GM12878 (cell line): ENCODE results near the gene AGPAT2.

ENCODE experiments used
- CEBPB ChIP-seq, 2 experiments: fragments of 150-350 bp in 1 of 2; IDR thresholded peaks; 2 replicates each; pipeline ENCODE4 v1.6.1; 2012 to 2014; ENCODE audit warnings: low read depth in 2 of 2, low read length in 2 of 2, borderline replicate concordance in 1 of 2, inconsistent platforms in 1 of 2
- GABPA ChIP-seq: IDR thresholded peaks from 2 replicates; pipeline ENCODE4 v1.6.1; 2014; ENCODE audit warnings: antibody characterized with exemption, low read depth, mild to moderate bottlenecking, inconsistent platforms
- POLR2A ChIP-seq: IDR thresholded peaks from 2 replicates; pipeline ENCODE4 v1.6.1; 2011; ENCODE audit warnings: low read depth, mild to moderate bottlenecking, low read length
- POLR2AphosphoS5 ChIP-seq: IDR thresholded peaks from 2 replicates; pipeline ENCODE4 v1.6.1; 2011; ENCODE audit warnings: mild to moderate bottlenecking, low read length, inconsistent platforms
- RAD21 ChIP-seq: IDR thresholded peaks from 2 replicates; pipeline ENCODE4 v1.6.1; 2011; ENCODE audit warnings: mild to moderate bottlenecking, low read depth, low read length, moderate library complexity; ENCODE audit not compliant: insufficient read depth
- RBBP5 ChIP-seq: fragments of 200-600 bp; sonication (generic); conservative IDR thresholded peaks from 2 replicates; pipeline ENCODE4 v1.6.1; 2016
- SIX5 ChIP-seq: IDR thresholded peaks from 2 replicates; pipeline ENCODE4 v1.6.1; 2011; ENCODE audit warnings: mild to moderate bottlenecking, low read depth, low read length, moderate library complexity; ENCODE audit not compliant: severe bottlenecking
- SP1 ChIP-seq: IDR thresholded peaks from one replicate; pipeline ENCODE4 v1.6.1; 2011; ENCODE audit warnings: low read depth, low read length
- TF ChIP-seq, protein P1 (sequence below): IDR thresholded peaks from 2 replicates; pipeline ENCODE4 v1.6.1; 2011; ENCODE audit warnings: borderline replicate concordance, low read depth, mild to moderate bottlenecking, moderate library complexity, mixed read lengths, low read length; ENCODE audit not compliant: insufficient read depth; ENCODE audit errors: extremely low read length
- TF ChIP-seq, protein P2 (sequence below), 3 experiments: IDR thresholded peaks in 2 of 3; conservative IDR thresholded peaks in 1 of 3; 2 replicates each; pipeline ENCODE4 v1.5.1; 2011; ENCODE audit warnings: low read depth in 3 of 3, low read length in 3 of 3, mild to moderate bottlenecking in 3 of 3, control low read depth in 2 of 3, moderate library complexity in 2 of 3, inconsistent platforms in 1 of 3, mixed read lengths in 1 of 3; ENCODE audit not compliant: control insufficient read depth in 2 of 3, insufficient read depth in 1 of 3; ENCODE audit errors: extremely low read depth in 1 of 3
- TF ChIP-seq, protein P3 (sequence below): IDR thresholded peaks from 2 replicates; pipeline ENCODE4 v1.6.1; 2011; ENCODE audit warnings: low read depth, low read length, improper control_type of control experiment, borderline replicate concordance

DNA sequence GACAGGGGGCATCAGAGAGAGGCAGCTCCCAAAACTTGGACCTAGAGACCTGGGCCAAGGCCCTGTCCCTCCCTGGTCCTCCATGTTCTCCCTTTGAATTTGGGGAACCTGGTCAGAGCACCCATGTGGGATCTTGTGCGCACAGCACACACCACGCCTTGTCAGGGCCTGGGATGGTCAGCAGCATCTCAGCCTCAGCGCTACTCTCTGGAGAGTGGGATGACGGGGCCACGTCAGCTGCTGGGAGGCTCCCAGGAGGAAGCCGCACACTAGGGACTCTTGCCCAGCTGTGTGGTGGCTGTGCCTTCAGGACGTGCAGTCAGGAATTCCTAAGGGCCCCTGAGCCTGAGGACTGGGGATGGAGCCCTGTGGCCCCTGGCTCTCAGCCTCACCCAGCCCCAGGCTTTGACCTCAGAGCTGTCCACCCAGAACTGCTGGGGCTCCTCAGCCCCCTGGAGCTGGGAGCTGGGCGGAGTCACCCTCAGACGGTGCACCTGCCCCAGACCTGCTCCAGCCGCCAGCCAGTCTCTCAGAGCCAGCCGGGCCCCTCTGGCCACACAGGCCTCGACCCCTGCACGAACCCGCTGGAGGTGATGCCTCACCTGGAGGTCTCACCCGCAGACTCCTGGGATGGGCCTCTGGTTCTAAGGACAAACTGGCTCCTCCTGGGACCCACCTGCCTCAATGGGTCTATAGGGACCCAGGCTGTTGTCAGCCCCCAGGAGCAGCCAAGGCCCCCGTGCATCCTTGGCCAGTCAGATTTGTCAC is 62.9 kb downstream of the AGPAT2 start:
- TF ChIP-seq, protein P1, sequence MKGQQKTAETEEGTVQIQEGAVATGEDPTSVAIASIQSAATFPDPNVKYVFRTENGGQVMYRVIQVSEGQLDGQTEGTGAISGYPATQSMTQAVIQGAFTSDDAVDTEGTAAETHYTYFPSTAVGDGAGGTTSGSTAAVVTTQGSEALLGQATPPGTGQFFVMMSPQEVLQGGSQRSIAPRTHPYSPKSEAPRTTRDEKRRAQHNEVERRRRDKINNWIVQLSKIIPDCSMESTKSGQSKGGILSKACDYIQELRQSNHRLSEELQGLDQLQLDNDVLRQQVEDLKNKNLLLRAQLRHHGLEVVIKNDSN, result no peak
- TF ChIP-seq SIX5, result no peak
- TF ChIP-seq, protein P2, sequence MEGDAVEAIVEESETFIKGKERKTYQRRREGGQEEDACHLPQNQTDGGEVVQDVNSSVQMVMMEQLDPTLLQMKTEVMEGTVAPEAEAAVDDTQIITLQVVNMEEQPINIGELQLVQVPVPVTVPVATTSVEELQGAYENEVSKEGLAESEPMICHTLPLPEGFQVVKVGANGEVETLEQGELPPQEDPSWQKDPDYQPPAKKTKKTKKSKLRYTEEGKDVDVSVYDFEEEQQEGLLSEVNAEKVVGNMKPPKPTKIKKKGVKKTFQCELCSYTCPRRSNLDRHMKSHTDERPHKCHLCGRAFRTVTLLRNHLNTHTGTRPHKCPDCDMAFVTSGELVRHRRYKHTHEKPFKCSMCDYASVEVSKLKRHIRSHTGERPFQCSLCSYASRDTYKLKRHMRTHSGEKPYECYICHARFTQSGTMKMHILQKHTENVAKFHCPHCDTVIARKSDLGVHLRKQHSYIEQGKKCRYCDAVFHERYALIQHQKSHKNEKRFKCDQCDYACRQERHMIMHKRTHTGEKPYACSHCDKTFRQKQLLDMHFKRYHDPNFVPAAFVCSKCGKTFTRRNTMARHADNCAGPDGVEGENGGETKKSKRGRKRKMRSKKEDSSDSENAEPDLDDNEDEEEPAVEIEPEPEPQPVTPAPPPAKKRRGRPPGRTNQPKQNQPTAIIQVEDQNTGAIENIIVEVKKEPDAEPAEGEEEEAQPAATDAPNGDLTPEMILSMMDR (IDR thresholded peaks at IDR 0.05 in 2 of 3, conservative IDR thresholded peaks at IDR 0.05 in 1 of 3; ENCODE audit: control insufficient read depth in 2 of 3, extremely low read depth in 1 of 3, insufficient read depth in 1 of 3, low read depth in 3 of 3, low read length in 3 of 3), result no peak
- TF ChIP-seq POLR2AphosphoS5, result no peak
- TF ChIP-seq POLR2A, result no peak
- TF ChIP-seq RBBP5, result no peak
- no peak for TF ChIP-seq CEBPB (IDR thresholded peaks at IDR 0.05; ENCODE audit: borderline replicate concordance in 1 of 2, low read depth in 2 of 2, low read length in 2 of 2)
- no peak for TF ChIP-seq GABPA
- TF ChIP-seq RAD21, result no peak
- TF ChIP-seq SP1, result no peak
- TF ChIP-seq, protein P3, sequence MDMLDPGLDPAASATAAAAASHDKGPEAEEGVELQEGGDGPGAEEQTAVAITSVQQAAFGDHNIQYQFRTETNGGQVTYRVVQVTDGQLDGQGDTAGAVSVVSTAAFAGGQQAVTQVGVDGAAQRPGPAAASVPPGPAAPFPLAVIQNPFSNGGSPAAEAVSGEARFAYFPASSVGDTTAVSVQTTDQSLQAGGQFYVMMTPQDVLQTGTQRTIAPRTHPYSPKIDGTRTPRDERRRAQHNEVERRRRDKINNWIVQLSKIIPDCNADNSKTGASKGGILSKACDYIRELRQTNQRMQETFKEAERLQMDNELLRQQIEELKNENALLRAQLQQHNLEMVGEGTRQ, result no peak
